B cell (primary cell): ENCODE measurements around the gene BCAR3. TPM values are rescaled to one million over a fixed set of nuclear protein-coding genes. Genes with fewer than 3 reads are reported as not detected.

Source experiments
- ATAC-seq: fragments of 200-7000 bp; cut with Tn5 transposase; one replicate; pipeline ENCODE4 v1.10.0; 2021; ENCODE audit warnings: low read depth, mild to moderate bottlenecking, moderate number of reproducible peaks, moderate library complexity
- CTCF ChIA-PET: fragments of 350-600 bp; sonication (Branson Sonifier 250); formaldehyde crosslinking; loops from one replicate; lab custom pipeline; 2021; ENCODE audit warnings: antibody characterized with exemption, inconsistent platforms; lab: Charles Lee
- POLR2A ChIA-PET: fragments of 350-600 bp; sonication (Branson Sonifier 250); formaldehyde crosslinking; loops from one replicate; lab custom pipeline; 2021; ENCODE audit warnings: antibody characterized with exemption; lab: Charles Lee
- DNase-seq: peaks from one replicate; pipeline ENCODE4 v3.0.0; 2013
- H2AFZ ChIP-seq: 2 replicates; pipeline ENCODE4 v1.6.1; 2012; ENCODE audit warnings: mild to moderate bottlenecking, low read depth, low read length; ENCODE audit not compliant: insufficient read depth, poor library complexity, severe bottlenecking
- H3K27ac ChIP-seq, 2 donors: 1 replicate in 1 of 2; 2 replicates in 1 of 2; pipeline ENCODE4 v1.5.1; 2012 to 2013; ENCODE audit warnings: low read length in 2 of 2, mild to moderate bottlenecking in 2 of 2, moderate library complexity in 1 of 2
- H3K27me3 ChIP-seq, 4 experiments: fragments of 200-600 bp in 1 of 4; sonication (generic) in 1 of 4; replicated peaks in 1 of 4; 1 replicate in 2 of 4; 2 replicates in 2 of 4; pipeline versions ENCODE4 v1.6.1 to v1.7.0; 2013 to 2016; ENCODE audit warnings: low read length in 3 of 4, mild to moderate bottlenecking in 2 of 4, mixed read lengths in 1 of 4, moderate library complexity in 1 of 4; ENCODE audit not compliant: insufficient read depth in 4 of 4, control insufficient read depth in 3 of 4; ENCODE audit errors: control extremely low read depth in 1 of 4
- H3K36me3 ChIP-seq, 2 experiments: replicated peaks in 1 of 2; 1 replicate in 1 of 2; 2 replicates in 1 of 2; pipeline versions ENCODE4 v1.6.1 to v1.7.1; 2013; ENCODE audit warnings: low read length in 1 of 2; ENCODE audit not compliant: insufficient read depth in 2 of 2, control insufficient read depth in 1 of 2; ENCODE audit errors: control extremely low read depth in 1 of 2, extremely low read depth in 1 of 2
- H3K4me1 ChIP-seq, 2 donors: fragments of 200-600 bp in 1 of 2; sonication (generic) in 1 of 2; 1 replicate in 1 of 2; 2 replicates in 1 of 2; pipeline versions ENCODE4 v1.5.1 to v1.6.1; 2013 to 2017; ENCODE audit warnings: low read length in 2 of 2; ENCODE audit not compliant: control insufficient read depth in 2 of 2, insufficient read depth in 2 of 2
- H3K4me2 ChIP-seq: replicated peaks from 2 replicates; pipeline ENCODE3; 2012; ENCODE audit warnings: mild to moderate bottlenecking, low read depth, low read length; ENCODE audit not compliant: poor library complexity, severe bottlenecking
- H3K4me3 ChIP-seq, 5 experiments: fragments of 200-600 bp in 1 of 5; sonication (generic) in 1 of 5; 1 replicate in 3 of 5; 2 replicates in 2 of 5; pipeline versions ENCODE4 v1.5.1 to v1.7.0; 2011 to 2016; ENCODE audit warnings: low read length in 4 of 5, mild to moderate bottlenecking in 4 of 5, low read depth in 2 of 5, control low read depth in 1 of 5, moderate library complexity in 1 of 5; ENCODE audit not compliant: insufficient read depth in 1 of 5; ENCODE audit errors: control extremely low read depth in 1 of 5, extremely low read depth in 1 of 5
- H3K79me2 ChIP-seq: fragments of 200-600 bp; sonication (generic); one replicate; pipeline ENCODE4 v1.6.0; 2016; ENCODE audit warnings: low read length; ENCODE audit not compliant: control insufficient read depth, insufficient read depth
- H3K9ac ChIP-seq: fragments of 200-600 bp; sonication (generic); 2 replicates; pipeline ENCODE4 v1.6.1; 2017; ENCODE audit warnings: mild to moderate bottlenecking, low read length, moderate library complexity
- H3K9me3 ChIP-seq, 3 donors: one replicate each; pipeline versions ENCODE4 v1.6.1 to v1.7.1; 2013; ENCODE audit warnings: low read length in 2 of 3; ENCODE audit not compliant: control insufficient read depth in 2 of 3, insufficient read depth in 1 of 3; ENCODE audit errors: control extremely low read depth in 1 of 3
- H4K20me1 ChIP-seq: 2 replicates; pipeline ENCODE4 v1.6.0; 2012; ENCODE audit warnings: mild to moderate bottlenecking, low read length; ENCODE audit not compliant: insufficient read depth, control insufficient read depth, poor library complexity, severe bottlenecking
- H3K27ac Mint-ChIP-seq: one replicate; pipeline ENCODE4 v1.8.0; 2021; ENCODE audit warnings: mixed read lengths
- H3K27me3 Mint-ChIP-seq: one replicate; pipeline ENCODE4 v1.8.0; 2021; ENCODE audit warnings: mixed read lengths
- H3K4me1 Mint-ChIP-seq: one replicate; pipeline ENCODE4 v1.8.0; 2021; ENCODE audit warnings: mixed read lengths
- H3K4me3 Mint-ChIP-seq: one replicate; pipeline ENCODE4 v1.8.0; 2021; ENCODE audit warnings: mixed read lengths
- H3K9me3 Mint-ChIP-seq: one replicate; pipeline ENCODE4 v1.8.0; 2022; ENCODE audit warnings: mixed read lengths; ENCODE audit not compliant: insufficient read depth
- EZH2 ChIP-seq: IDR thresholded peaks from 2 replicates; pipeline ENCODE4 v1.6.1; 2012; ENCODE audit warnings: borderline replicate concordance, low read depth, mild to moderate bottlenecking, moderate library complexity, low read length; ENCODE audit not compliant: insufficient read depth, poor library complexity, severe bottlenecking
- WGBS: methylation state at CpG from one replicate; pipeline ENCODE4 v1.1.5; 2013; ENCODE audit warnings: missing lambda C conversion rate; ENCODE audit not compliant: insufficient coverage; 5-methylcytosine and 5-hydroxymethylcytosine counted together
- intact Hi-C: fragments of 100-400 bp; cut with micrococcal nuclease; formaldehyde crosslinking; loops from one replicate; pipeline ENCODE4 v1.10.0; 2022
- polyA plus RNA-seq: library from polyadenylated mRNA; depleted of rRNA; stranded (reverse); fragments of >200 nt; gene quantifications from 2 replicates; pipeline ENCODE4 v1.2.3, GENCODE V29; 2012
- total RNA-seq, 2 donors: library from RNA; stranded (reverse); fragments of 120-200 nt in 1 of 2; gene quantifications; 1 replicate in 1 of 2; 2 replicates in 1 of 2; pipeline versions ENCODE4 v1.2.3 to v1.2.4, GENCODE V29; 2013 to 2022
- TF ChIP-seq, protein P1 (sequence below): fragments of 200-600 bp; IDR thresholded peaks from one replicate; pipeline ENCODE4 v1.8.0; 2022; ENCODE audit warnings: antibody characterized with exemption, mild to moderate bottlenecking

The BCAR3 gene
- total and polyA plus RNA-seq, 2 donors (not counting 1 experiment from before 2014, with no cell fraction given) = 6.7 to 13.0 TPM

DNA sequence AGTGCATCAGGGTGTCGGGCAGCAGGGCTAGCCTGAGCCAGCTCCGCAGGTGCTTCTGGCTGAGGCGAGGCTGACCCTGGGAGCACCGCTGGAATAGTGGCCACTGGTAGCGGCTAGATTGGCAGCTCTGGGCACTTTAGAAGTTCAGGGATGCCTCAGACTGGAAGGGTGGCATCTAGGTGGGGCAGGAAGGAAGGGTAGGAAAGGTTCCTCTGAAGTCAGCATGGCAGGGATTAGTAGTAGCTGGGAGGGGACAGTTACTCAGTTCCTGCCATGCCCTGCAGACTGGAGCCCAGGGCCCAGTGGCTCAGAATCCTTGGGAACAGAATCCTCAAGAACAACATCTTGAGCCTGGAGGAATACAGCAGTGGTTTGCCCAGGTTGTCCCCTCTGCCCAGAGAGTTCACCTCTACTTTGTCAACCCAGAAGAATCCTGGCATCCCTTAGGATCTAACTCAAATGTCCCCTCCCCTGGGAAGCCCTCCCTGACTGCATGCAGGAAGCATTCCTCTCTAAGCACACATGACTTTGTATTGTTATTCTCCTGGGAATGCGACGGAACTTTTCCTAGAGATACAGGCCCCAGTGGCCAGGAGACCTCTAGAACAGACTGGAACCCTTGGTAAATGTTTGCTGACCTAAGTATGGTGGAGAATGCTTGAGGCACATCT lies 39.5 kb upstream of the BCAR3 start:
- TF ChIP-seq, protein P1, sequence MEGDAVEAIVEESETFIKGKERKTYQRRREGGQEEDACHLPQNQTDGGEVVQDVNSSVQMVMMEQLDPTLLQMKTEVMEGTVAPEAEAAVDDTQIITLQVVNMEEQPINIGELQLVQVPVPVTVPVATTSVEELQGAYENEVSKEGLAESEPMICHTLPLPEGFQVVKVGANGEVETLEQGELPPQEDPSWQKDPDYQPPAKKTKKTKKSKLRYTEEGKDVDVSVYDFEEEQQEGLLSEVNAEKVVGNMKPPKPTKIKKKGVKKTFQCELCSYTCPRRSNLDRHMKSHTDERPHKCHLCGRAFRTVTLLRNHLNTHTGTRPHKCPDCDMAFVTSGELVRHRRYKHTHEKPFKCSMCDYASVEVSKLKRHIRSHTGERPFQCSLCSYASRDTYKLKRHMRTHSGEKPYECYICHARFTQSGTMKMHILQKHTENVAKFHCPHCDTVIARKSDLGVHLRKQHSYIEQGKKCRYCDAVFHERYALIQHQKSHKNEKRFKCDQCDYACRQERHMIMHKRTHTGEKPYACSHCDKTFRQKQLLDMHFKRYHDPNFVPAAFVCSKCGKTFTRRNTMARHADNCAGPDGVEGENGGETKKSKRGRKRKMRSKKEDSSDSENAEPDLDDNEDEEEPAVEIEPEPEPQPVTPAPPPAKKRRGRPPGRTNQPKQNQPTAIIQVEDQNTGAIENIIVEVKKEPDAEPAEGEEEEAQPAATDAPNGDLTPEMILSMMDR = no peak
- TF ChIP-seq EZH2 = no peak

DNA sequence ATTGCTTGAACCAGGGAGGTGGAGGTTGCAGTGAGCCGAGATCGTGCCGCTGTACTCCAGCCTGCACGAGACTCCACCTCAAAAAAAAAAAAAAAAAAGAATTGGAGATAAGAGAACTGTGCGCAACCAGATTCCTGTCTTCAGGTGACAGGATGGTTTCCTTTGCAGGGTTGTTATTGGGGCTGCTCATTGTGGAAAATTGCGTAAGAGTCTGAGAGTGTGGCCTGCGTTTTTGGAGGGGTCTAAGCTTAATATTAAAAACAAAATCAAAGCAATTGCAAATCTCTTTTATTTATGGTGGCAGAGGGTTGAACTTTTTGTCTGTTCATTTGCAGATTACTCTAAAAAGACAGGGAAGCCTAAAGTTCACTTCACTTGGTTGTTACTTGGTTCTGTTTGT lies 36.0 kb upstream of the BCAR3 start:
- Mint-ChIP-seq H3K27me3 (no peaks in the 10 kb centered on the region), H3K4me1 (peaks cover 27% of the 10 kb centered on the region), H3K9me3 (no peaks in the 10 kb centered on the region), H3K4me3 (no peak overlapping the region), H3K27ac (no peak overlapping the region)
- peaks cover 3 to 25% of the 10 kb centered on the region in 2 donors for H3K4me1 ChIP-seq
- ChIA-PET CTCF (interaction anchor here (0.7 to 1.6 kb wide), 2 partner anchors 80 to 96 kb away, joined by 3 to 4 read pairs; no protein-coding TSS in a partner anchor), POLR2A (no interaction called here)
- H3K79me2 ChIP-seq = no peaks in the 10 kb centered on the region
- peaks cover 0 to 3% (median 0%) of the 10 kb centered on the region in 3 donors for H3K9me3 ChIP-seq
- H3K4me2 ChIP-seq = no peak overlapping the region
- no peaks in the 10 kb centered on the region for H4K20me1 ChIP-seq
- DNase-seq = no peak
- intact Hi-C loops = no loop called here
- WGBS = 100% methylated on average over 4 of the region's 7 CpGs
- H3K36me3 ChIP-seq = no peaks in the 10 kb centered on the region
- H3K27ac ChIP-seq = no peak overlapping the region
- TF ChIP-seq, protein P1 = no peak
- no peak for TF ChIP-seq EZH2
- no peak overlapping the region for H3K9ac ChIP-seq
- H3K4me3 ChIP-seq = no peak overlapping the region
- no peak for ATAC-seq
- H3K27me3 ChIP-seq = no peaks in the 10 kb centered on the region
- H2AFZ ChIP-seq = no peak overlapping the region

More for the DNA sequence above, 39.5 kb upstream of the BCAR3 start:
- H2AFZ ChIP-seq = no peak overlapping the region
- H3K27me3 Mint-ChIP-seq = no peaks in the 10 kb centered on the region
- peaks cover 0 to 3% (median 0%) of the 10 kb centered on the region in 3 donors for H3K9me3 ChIP-seq
- CTCF ChIA-PET = no interaction called here
- H3K4me3 ChIP-seq = no peak overlapping the region
- H3K4me3 Mint-ChIP-seq = no peak overlapping the region
- H3K27ac Mint-ChIP-seq = no peak overlapping the region
- H4K20me1 ChIP-seq = no peaks in the 10 kb centered on the region
- no peaks in the 10 kb centered on the region for H3K36me3 ChIP-seq
- DNase-seq (no peak), ATAC-seq (no peak)
- peaks cover 5% of the 10 kb centered on the region for H3K4me1 Mint-ChIP-seq
- no peaks in the 10 kb centered on the region for H3K79me2 ChIP-seq
- H3K27ac ChIP-seq = no peak overlapping the region
- no peaks in the 10 kb centered on the region for H3K27me3 ChIP-seq
- 95% methylated on average over 5 of the region's 7 CpGs for WGBS
- intact Hi-C loops = no loop called here
- H3K9ac ChIP-seq = no peak overlapping the region
- H3K9me3 Mint-ChIP-seq = no peaks in the 10 kb centered on the region
- peaks cover 0 to 4% of the 10 kb centered on the region in 2 donors for H3K4me1 ChIP-seq
- no peak overlapping the region for H3K4me2 ChIP-seq
- POLR2A ChIA-PET = no interaction called here
